GM23338 (cell line): ENCODE data around the gene KRTAP10-5.

Experiments used
- CREB1 ChIP-seq: fragments of 250-450 bp; sonication (Bioruptor Pico); IDR thresholded peaks from 2 replicates; pipeline ENCODE4 v1.5.0; 2020; ENCODE audit warnings: low read depth, mild to moderate bottlenecking, moderate library complexity
- EZH2 ChIP-seq: fragments of 200-600 bp; sonication (generic); IDR thresholded peaks from one replicate; pipeline ENCODE4 v1.8.0; 2017; ENCODE audit warnings: antibody characterized with exemption, mild to moderate bottlenecking, low read depth; ENCODE audit not compliant: unreplicated experiment
- EZH2phosphoT487 ChIP-seq: fragments of 200-600 bp; sonication (generic); IDR thresholded peaks from one replicate; pipeline ENCODE4 v1.8.1; 2018; ENCODE audit warnings: antibody characterized with exemption; ENCODE audit not compliant: unreplicated experiment
- JUNB ChIP-seq: IDR thresholded peaks from one replicate; pipeline ENCODE4 v1.6.1; 2016; ENCODE audit warnings: antibody characterized with exemption; ENCODE audit not compliant: unreplicated experiment
- NANOG ChIP-seq: IDR thresholded peaks from 2 replicates; pipeline ENCODE4 v1.6.1; 2016; ENCODE audit warnings: antibody characterized with exemption, borderline replicate concordance
- POLR2AphosphoS5 ChIP-seq: IDR thresholded peaks from 2 replicates; pipeline ENCODE4 v1.6.1; 2016; ENCODE audit warnings: antibody characterized with exemption, low read depth
- STAT1 ChIP-seq: IDR thresholded peaks from one replicate; pipeline ENCODE4 v1.6.1; 2016; ENCODE audit warnings: antibody characterized with exemption; ENCODE audit not compliant: unreplicated experiment
- ZNF114 ChIP-seq: fragments of 250-450 bp; sonication (Bioruptor Pico); IDR thresholded peaks from 2 replicates; pipeline ENCODE4 v1.5.0; 2020; ENCODE audit warnings: mild to moderate bottlenecking, moderate library complexity
- ZNF331 ChIP-seq: fragments of 250-450 bp; sonication (Bioruptor Pico); IDR thresholded peaks from 2 replicates; pipeline ENCODE4 v1.5.0; 2020; ENCODE audit warnings: low read depth, mild to moderate bottlenecking, moderate library complexity
- TF ChIP-seq, protein P1 (sequence below), 2 experiments: fragments of 200-600 bp in 1 of 2; sonication (generic) in 1 of 2; conservative IDR thresholded peaks; 2 replicates each; pipeline versions ENCODE4 v1.5.1 to v1.6.1; 2016 to 2017; ENCODE audit warnings: antibody characterized with exemption in 2 of 2, low read depth in 2 of 2, mild to moderate bottlenecking in 2 of 2, moderate library complexity in 1 of 2
- TF ChIP-seq, protein P2 (sequence below): IDR thresholded peaks from one replicate; pipeline ENCODE4 v1.6.1; 2018; ENCODE audit warnings: antibody characterized with exemption; ENCODE audit not compliant: unreplicated experiment
- TF ChIP-seq, protein P3 (sequence below): IDR thresholded peaks from 2 replicates; pipeline ENCODE4 v1.6.1; 2016; ENCODE audit warnings: antibody characterized with exemption

DNA sequence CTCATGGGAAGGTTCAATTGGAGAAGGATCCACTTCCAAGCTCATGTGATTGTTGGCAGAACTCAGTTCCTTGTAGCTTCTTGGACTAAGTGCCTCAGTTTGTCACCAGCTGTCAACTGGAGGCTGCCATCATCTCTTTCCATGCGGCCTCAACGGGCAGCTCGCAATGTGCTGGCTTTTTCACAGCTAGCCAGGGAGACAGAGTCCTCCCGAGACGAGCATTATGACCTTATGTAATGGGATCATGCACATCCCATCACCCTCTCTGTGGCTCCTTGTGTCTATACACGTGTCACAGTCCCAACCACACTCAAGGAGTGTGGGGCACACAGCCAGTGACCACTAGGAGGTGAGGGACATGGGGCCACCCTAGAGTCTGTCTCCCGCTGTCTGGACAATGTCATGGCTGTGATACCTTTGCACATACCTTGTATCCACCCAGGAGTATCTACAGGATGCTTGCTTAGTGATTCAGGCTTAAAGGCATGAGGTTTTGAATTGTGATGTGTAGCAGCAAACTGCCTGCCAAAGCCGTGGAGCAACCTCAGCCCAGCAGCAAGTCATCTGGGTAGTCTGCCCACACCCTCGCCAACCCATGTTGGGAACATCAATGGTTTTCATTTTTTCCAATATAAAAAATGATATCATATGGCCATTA lies 15.8 kb upstream of the KRTAP10-5 start:
- no peak for TF ChIP-seq EZH2phosphoT487
- TF ChIP-seq, protein P1, sequence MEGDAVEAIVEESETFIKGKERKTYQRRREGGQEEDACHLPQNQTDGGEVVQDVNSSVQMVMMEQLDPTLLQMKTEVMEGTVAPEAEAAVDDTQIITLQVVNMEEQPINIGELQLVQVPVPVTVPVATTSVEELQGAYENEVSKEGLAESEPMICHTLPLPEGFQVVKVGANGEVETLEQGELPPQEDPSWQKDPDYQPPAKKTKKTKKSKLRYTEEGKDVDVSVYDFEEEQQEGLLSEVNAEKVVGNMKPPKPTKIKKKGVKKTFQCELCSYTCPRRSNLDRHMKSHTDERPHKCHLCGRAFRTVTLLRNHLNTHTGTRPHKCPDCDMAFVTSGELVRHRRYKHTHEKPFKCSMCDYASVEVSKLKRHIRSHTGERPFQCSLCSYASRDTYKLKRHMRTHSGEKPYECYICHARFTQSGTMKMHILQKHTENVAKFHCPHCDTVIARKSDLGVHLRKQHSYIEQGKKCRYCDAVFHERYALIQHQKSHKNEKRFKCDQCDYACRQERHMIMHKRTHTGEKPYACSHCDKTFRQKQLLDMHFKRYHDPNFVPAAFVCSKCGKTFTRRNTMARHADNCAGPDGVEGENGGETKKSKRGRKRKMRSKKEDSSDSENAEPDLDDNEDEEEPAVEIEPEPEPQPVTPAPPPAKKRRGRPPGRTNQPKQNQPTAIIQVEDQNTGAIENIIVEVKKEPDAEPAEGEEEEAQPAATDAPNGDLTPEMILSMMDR (conservative IDR thresholded peaks at IDR 0.05; ENCODE audit: low read depth in 2 of 2) = no peak
- TF ChIP-seq, protein P2, sequence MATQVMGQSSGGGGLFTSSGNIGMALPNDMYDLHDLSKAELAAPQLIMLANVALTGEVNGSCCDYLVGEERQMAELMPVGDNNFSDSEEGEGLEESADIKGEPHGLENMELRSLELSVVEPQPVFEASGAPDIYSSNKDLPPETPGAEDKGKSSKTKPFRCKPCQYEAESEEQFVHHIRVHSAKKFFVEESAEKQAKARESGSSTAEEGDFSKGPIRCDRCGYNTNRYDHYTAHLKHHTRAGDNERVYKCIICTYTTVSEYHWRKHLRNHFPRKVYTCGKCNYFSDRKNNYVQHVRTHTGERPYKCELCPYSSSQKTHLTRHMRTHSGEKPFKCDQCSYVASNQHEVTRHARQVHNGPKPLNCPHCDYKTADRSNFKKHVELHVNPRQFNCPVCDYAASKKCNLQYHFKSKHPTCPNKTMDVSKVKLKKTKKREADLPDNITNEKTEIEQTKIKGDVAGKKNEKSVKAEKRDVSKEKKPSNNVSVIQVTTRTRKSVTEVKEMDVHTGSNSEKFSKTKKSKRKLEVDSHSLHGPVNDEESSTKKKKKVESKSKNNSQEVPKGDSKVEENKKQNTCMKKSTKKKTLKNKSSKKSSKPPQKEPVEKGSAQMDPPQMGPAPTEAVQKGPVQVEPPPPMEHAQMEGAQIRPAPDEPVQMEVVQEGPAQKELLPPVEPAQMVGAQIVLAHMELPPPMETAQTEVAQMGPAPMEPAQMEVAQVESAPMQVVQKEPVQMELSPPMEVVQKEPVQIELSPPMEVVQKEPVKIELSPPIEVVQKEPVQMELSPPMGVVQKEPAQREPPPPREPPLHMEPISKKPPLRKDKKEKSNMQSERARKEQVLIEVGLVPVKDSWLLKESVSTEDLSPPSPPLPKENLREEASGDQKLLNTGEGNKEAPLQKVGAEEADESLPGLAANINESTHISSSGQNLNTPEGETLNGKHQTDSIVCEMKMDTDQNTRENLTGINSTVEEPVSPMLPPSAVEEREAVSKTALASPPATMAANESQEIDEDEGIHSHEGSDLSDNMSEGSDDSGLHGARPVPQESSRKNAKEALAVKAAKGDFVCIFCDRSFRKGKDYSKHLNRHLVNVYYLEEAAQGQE = no peak
- TF ChIP-seq EZH2 = no peak
- no peak for TF ChIP-seq POLR2AphosphoS5
- no peak for TF ChIP-seq ZNF331 (CRISPR knock-in tag)
- TF ChIP-seq CREB1 = no peak
- TF ChIP-seq, protein P3, sequence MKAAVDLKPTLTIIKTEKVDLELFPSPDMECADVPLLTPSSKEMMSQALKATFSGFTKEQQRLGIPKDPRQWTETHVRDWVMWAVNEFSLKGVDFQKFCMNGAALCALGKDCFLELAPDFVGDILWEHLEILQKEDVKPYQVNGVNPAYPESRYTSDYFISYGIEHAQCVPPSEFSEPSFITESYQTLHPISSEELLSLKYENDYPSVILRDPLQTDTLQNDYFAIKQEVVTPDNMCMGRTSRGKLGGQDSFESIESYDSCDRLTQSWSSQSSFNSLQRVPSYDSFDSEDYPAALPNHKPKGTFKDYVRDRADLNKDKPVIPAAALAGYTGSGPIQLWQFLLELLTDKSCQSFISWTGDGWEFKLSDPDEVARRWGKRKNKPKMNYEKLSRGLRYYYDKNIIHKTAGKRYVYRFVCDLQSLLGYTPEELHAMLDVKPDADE = no peak
- no peak for TF ChIP-seq JUNB
- TF ChIP-seq STAT1 = no peak
- no peak for TF ChIP-seq NANOG
- TF ChIP-seq ZNF114 (CRISPR knock-in tag) = no peak
